HepG2 (cell line): ENCODE results near the gene COPB2.

Source experiments
- CREB3 ChIP-seq: sonication (generic); formaldehyde crosslinking; IDR thresholded peaks from 2 replicates; pipeline ENCODE4 v1.5.0; 2020; ENCODE audit warnings: missing genetic modification reagents
- CTCF ChIP-seq: sonication (generic); formaldehyde crosslinking; IDR thresholded peaks from 2 replicates; pipeline ENCODE4 v1.5.0; 2020; ENCODE audit warnings: mild to moderate bottlenecking, missing genetic modification reagents, moderate library complexity
- EP300 ChIP-seq, 3 experiments: sonication (generic) in 1 of 3; formaldehyde crosslinking in 1 of 3; IDR thresholded peaks; 2 replicates each; pipeline versions ENCODE4 v1.5.1 to v1.6.1; 2011 to 2020; ENCODE audit warnings: low read depth in 2 of 3, low read length in 2 of 3, borderline replicate concordance in 1 of 3, improper control_type of control experiment in 1 of 3, mild to moderate bottlenecking in 1 of 3, missing genetic modification reagents in 1 of 3, moderate library complexity in 1 of 3
- POLR2A ChIP-seq, 2 experiments: IDR thresholded peaks; 2 replicates each; pipeline ENCODE4 v1.6.1; 2011; ENCODE audit warnings: low read depth in 2 of 2, low read length in 2 of 2, mild to moderate bottlenecking in 1 of 2, moderate library complexity in 1 of 2; ENCODE audit not compliant: insufficient read depth in 1 of 2
- REPIN1 ChIP-seq: sonication (generic); formaldehyde crosslinking; IDR thresholded peaks from 2 replicates; pipeline ENCODE4 v1.8.0; 2022; ENCODE audit warnings: missing genetic modification reagents, low read depth, mild to moderate bottlenecking, borderline replicate concordance
- WIZ ChIP-seq: sonication (generic); formaldehyde crosslinking; IDR thresholded peaks from 2 replicates; pipeline ENCODE4 v1.5.1; 2020; ENCODE audit warnings: mild to moderate bottlenecking, missing genetic modification reagents
- ZFY ChIP-seq: sonication (generic); formaldehyde crosslinking; IDR thresholded peaks from 2 replicates; pipeline ENCODE4 v1.4.0; 2020; ENCODE audit warnings: missing genetic modification reagents
- ZNF383 ChIP-seq: sonication (generic); formaldehyde crosslinking; IDR thresholded peaks from 2 replicates; pipeline ENCODE4 v1.4.0; 2020; ENCODE audit warnings: missing genetic modification reagents, mild to moderate bottlenecking, borderline replicate concordance

- no peak for TF ChIP-seq ZFY (CRISPR knock-in tag)
- no peak for TF ChIP-seq ZNF383 (CRISPR knock-in tag)
- no peak for TF ChIP-seq WIZ (CRISPR knock-in tag)
- no peak for TF ChIP-seq EP300 (IDR thresholded peaks at IDR 0.05; ENCODE audit: low read depth in 2 of 2, low read length in 2 of 2)
- TF ChIP-seq EP300 (CRISPR knock-in tag; IDR thresholded peaks at IDR 0.05; ENCODE audit: borderline replicate concordance), result no peak
- no peak for TF ChIP-seq CREB3 (CRISPR knock-in tag)
- TF ChIP-seq REPIN1 (CRISPR knock-in tag), result no peak
- TF ChIP-seq POLR2A (IDR thresholded peaks at IDR 0.05; ENCODE audit: insufficient read depth in 1 of 2, low read depth in 2 of 2, low read length in 2 of 2), result no peak
- no peak for TF ChIP-seq CTCF (CRISPR knock-in tag)
Measured at GRCh38 chr3:139340784-139341183, 48.7 kb downstream of the COPB2 start.
